Measurements from ENCODE around the gene LSM14A.

- TF ChIP-seq CTCF (IDR thresholded peaks at IDR 0.05; ENCODE audit: insufficient read depth, low read length), result no peak
- TF ChIP-seq GABPA (IDR thresholded peaks at IDR 0.05; ENCODE audit: low read depth), result no peak
These were observed 37.1 kb upstream of the LSM14A start for GRCh38 chr19:34135054-34135800.
